GM12875 (cell line): ENCODE results near the gene PEX6.

Experiments
- H3K4me3 ChIP-seq: one replicate; pipeline ENCODE4 v1.5.1; 2011; ENCODE audit warnings: low read depth, low read length, control low read depth
- TF ChIP-seq, protein P1 (sequence below): IDR thresholded peaks from 2 replicates; pipeline ENCODE4 v1.5.1; 2011; ENCODE audit warnings: low read depth, mild to moderate bottlenecking, control low read depth, inconsistent platforms, low read length, moderate library complexity, borderline replicate concordance; ENCODE audit not compliant: insufficient read depth

The PEX6 gene

DNA sequence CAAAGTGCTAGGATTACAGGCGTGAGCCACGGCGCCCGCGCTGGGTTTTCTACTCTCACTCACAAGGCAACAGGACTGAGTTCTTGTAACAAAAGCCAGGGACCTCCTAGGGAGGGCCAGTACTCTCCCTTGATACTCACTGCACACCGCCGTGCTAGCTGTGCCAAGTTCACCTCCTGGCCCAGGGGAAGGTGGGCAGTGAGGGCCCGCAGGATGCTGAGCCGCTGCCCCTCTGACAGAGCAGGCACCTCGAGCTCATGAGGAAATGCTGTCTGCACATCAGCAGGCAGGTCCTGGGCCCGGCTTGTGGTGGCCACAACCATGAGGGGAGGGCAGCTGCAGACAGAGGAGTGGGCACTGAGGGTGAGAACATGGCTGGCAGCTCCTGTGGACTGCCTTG lies 11.8 kb downstream of the PEX6 start:
- TF ChIP-seq, protein P1, sequence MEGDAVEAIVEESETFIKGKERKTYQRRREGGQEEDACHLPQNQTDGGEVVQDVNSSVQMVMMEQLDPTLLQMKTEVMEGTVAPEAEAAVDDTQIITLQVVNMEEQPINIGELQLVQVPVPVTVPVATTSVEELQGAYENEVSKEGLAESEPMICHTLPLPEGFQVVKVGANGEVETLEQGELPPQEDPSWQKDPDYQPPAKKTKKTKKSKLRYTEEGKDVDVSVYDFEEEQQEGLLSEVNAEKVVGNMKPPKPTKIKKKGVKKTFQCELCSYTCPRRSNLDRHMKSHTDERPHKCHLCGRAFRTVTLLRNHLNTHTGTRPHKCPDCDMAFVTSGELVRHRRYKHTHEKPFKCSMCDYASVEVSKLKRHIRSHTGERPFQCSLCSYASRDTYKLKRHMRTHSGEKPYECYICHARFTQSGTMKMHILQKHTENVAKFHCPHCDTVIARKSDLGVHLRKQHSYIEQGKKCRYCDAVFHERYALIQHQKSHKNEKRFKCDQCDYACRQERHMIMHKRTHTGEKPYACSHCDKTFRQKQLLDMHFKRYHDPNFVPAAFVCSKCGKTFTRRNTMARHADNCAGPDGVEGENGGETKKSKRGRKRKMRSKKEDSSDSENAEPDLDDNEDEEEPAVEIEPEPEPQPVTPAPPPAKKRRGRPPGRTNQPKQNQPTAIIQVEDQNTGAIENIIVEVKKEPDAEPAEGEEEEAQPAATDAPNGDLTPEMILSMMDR = no peak

DNA sequence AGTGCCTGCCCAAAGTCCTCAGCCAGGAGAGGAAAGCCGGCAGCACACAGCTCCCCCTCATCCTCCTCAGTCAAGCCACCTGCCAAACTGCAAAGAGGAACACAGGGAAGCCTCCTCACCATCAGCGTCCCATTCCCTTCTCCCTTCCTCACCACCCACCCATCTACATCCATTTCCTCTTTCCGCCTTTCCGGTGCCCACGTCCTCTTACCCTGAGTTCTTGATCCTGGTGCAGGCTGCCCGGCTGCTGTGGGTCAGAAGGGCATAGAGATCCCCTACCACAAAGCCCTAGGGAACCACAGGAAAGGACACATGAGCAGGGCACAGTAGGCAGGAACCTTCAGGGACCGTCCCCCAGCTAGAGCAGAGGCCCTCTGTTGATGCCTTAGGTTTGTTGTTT lies 12.4 kb downstream of the PEX6 start:
- TF ChIP-seq, protein P1 = no peak
- no peak overlapping the region for H3K4me3 ChIP-seq

More for the DNA sequence above, 11.8 kb downstream of the PEX6 start:
- H3K4me3 ChIP-seq = no peak overlapping the region

DNA sequence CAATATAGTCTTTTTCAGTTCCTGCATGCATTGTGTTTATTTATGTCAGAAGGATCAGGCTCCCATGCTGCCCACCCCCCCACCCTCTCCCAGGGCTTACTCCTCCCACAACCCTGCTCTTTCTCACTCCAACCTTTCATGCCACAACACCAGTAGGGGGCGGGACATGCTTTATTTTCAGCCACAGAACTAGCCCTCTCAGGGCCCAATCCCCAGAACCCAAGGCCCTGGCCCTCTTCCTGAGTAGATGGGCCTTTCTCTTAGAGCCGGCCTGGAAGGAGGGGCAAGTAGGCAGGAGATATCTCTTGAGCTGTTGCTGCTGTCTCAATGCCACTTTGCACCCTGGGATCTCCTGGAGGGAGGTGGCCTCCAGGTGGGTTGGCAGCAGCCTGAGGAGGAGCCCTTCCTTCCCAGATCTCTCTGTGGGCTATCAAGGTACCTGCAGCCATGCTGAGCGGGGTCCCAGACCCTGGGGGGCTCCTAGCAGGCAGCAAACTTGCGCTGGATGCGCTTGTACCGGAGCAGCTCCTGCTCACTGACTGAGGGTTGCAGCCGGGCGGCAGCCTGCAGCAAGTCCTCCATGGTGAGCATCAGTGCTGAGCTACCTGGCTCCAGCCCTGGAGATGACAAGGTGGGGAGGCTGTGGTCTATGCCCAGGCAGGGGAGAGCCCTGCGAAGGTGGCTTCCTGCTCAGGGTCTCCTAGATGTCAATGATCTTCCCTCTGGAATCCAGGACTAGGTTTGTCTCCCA lies 15.0 kb downstream of the PEX6 start:
- H3K4me3 ChIP-seq = no peak overlapping the region
- TF ChIP-seq, protein P1 = peak; percentile 12; the same call in 1 of the 2 replicates

DNA sequence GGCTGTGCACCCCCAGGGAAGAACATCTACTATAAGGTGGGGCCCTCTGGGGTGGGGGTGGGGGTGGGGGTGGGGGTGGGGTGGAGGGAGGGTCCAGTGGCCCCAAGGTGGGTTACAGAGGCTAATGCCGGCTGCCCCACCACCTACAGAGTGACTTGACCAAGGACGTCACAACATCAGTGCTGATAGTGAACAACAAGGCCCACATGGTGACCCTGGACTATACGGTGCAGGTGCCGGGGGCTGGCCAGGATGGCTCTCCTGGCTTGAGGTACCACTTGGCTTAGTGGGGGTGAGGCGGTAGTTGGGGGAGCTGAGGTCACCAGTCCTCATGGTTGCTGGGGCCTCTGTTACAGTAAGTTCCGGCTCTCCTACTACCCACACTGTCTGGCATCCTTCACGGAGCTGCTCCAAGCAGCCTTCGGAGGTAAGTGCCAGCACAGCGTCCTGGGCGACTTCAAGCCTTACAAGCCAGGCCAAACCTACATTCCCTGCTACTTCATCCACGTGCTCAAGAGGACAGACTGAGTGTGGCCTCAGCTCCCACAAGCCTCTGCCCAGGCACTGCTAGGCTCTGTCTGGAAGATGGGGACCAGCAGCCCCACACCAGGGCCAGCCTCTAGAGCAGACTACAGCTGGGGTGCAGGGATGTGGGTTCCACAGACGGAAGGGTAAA lies 15.7 kb downstream of the PEX6 start:
- TF ChIP-seq, protein P1 = no peak
- no peak overlapping the region for H3K4me3 ChIP-seq

DNA sequence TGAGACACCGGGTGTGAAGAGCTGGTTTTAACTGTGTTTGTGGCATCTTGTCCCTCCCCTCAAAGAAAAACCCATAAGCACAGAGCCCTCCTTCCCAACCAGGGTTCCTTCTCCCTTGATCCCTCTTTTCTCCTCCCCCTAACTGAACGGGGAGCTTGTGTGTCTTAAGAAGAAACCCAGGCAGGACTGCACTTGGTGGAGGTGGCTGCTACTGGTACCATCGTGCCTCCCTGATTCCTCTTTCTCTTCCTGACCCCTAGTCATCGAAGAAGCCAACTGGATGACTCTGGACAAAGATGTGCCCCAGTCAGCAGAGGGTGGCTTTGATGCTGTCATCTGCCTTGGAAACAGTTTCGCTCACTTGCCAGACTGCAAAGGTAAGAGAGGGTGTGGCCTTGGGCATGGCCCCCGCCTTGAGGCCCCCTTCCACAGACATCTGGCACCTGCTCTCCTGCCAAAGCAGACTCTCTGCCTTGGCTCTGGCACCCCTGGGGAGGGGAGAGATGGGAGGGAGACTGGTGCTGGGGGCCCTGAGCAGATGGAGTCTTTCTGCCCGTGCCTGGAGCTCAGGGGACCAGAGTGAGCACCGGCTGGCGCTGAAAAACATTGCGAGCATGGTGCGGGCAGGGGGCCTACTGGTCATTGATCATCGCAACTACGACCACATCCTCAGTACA lies 16.3 kb downstream of the PEX6 start:
- TF ChIP-seq, protein P1 = no peak
- no peak overlapping the region for H3K4me3 ChIP-seq

DNA sequence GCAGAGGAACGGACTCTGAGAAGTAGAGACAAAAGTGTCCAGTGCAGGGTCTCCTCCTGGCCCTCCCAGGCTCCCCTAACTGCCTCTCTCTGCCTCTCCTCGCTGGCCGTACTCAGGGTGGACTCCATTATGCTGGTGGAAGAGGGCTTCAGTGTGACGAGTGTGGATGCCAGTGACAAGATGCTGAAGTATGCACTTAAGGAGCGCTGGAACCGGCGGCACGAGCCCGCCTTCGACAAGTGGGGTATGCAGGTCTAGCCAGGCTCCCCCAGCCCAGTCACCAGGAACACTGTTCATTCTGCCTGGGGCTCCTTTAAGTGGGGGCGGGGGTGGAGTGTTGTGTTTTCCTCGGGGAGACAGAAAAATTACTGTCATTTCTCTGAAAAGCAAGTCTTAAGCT lies 16.9 kb downstream of the PEX6 start:
- TF ChIP-seq, protein P1 = no peak
- no peak overlapping the region for H3K4me3 ChIP-seq

DNA sequence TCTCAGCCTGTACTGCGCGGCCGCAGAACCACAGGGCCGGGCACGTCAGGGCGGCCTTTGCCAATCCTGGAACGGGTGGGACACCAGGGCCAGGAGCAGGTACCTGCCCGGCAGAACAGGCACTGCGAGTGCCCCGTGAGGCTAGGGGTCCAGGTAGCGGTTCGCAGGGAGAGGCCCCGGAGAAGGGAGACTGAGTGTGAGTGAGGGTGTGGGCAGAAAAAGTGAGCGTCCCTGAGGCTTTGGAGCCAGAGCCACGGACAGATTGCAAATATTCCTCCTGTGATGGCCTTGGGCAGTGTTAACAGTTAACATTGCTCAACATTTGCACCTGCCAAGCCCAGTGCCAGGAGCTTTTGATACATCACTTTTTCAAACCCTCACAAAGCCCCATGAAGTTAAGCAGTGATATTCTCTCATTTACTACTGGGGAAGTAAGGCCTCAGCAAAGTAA lies 17.9 kb downstream of the PEX6 start:
- TF ChIP-seq, protein P1 = no peak
- no peak overlapping the region for H3K4me3 ChIP-seq
